MCF 10A (cell line): ENCODE results near the gene PLA2G4B. TPM values are rescaled to one million over a fixed set of nuclear protein-coding genes. Genes with fewer than 3 reads are reported as not detected.

Experiments used
- BruUV-seq: library from RNA; stranded (reverse); fragments of 400-500 nt; replicated peaks from 2 replicates; lab custom pipeline; 2021; lab: Mats Ljungman, UMichigan
- CTCF ChIA-PET: fragments of 300-600 bp; sonication (Branson Sonifier 250); formaldehyde crosslinking; extraction: SDS; loops from one replicate; lab custom pipeline; 2021; ENCODE audit warnings: antibody characterized with exemption, inconsistent platforms; lab: Yijun Ruan, JAX
- POLR2A ChIA-PET: fragments of 300-600, 350-650 bp; sonication (Branson Sonifier 250); formaldehyde crosslinking; extraction: SDS; loops from one replicate; lab custom pipeline; 2020; ENCODE audit warnings: antibody characterized with exemption, inconsistent platforms; lab: Yijun Ruan, JAX
- DNase-seq: peaks from one replicate; pipeline ENCODE4 v3.0.0-alpha.2; 2018; ENCODE audit not compliant: unreplicated experiment
- H3K27ac Mint-ChIP-seq: one replicate; pipeline ENCODE4 v1.8.0; 2022; ENCODE audit warnings: mild to moderate bottlenecking, low read depth, mixed read lengths; ENCODE audit not compliant: unreplicated experiment
- H3K27me3 Mint-ChIP-seq: one replicate; pipeline ENCODE4 v1.8.0; 2022; ENCODE audit warnings: mixed read lengths; ENCODE audit not compliant: insufficient read depth, unreplicated experiment
- H3K36me3 Mint-ChIP-seq: one replicate; pipeline ENCODE4 v1.8.0; 2022; ENCODE audit warnings: mild to moderate bottlenecking, moderate library complexity, mixed read lengths; ENCODE audit not compliant: insufficient read depth, unreplicated experiment
- H3K4me1 Mint-ChIP-seq: one replicate; pipeline ENCODE4 v1.8.0; 2022; ENCODE audit warnings: mixed read lengths; ENCODE audit not compliant: insufficient read depth, unreplicated experiment
- H3K4me3 Mint-ChIP-seq: one replicate; pipeline ENCODE4 v1.8.0; 2022; ENCODE audit warnings: mild to moderate bottlenecking, moderate library complexity, mixed read lengths; ENCODE audit not compliant: unreplicated experiment
- H3K9me3 Mint-ChIP-seq: one replicate; pipeline ENCODE4 v1.8.0; 2022; ENCODE audit warnings: mixed read lengths; ENCODE audit not compliant: unreplicated experiment
- intact Hi-C: fragments of 100-400 bp; cut with micrococcal nuclease; formaldehyde crosslinking; loops from 2 replicates; pipeline ENCODE4 v1.14.1; 2022
- total RNA-seq: library from RNA; stranded (reverse); gene quantifications from 2 replicates; pipeline ENCODE4 v1.2.3, GENCODE V29; 2022
- TF ChIP-seq, protein P1 (sequence below): fragments of 200-600 bp; IDR thresholded peaks from one replicate; pipeline ENCODE4 v1.8.0; 2022; ENCODE audit warnings: antibody characterized with exemption, mild to moderate bottlenecking; ENCODE audit not compliant: unreplicated experiment

Gene PLA2G4B
- total RNA-seq, 1 experiment from 2014 or later, result 3.8 TPM

DNA sequence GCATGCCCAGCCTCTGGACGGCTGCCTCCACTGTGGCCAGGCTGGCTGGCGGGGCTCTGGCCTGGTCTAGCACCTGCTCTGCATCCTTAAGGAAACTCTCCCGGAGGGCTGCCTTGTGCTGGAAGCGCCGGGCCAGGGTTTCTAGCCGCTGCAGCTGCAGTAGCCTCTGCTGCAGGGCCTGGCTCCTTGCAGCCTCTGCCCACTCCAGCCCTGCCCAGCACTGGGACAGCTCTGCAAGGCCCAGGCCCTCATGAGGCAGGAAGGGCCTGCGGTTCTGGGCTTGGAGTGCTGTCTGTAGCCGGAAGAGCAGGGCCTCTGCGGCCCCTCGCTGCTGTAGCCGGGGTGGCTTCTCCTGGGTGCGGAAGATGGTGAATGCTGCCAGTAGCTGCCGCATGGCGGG is 47.2 kb downstream of the PLA2G4B start:
- no TSS peak for BruUV-seq
- Mint-ChIP-seq H3K4me3 (no peak overlapping the region), H3K27ac (no peak overlapping the region), H3K4me1 (no peaks in the 10 kb centered on the region), H3K9me3 (no peaks in the 10 kb centered on the region), H3K27me3 (no peaks in the 10 kb centered on the region), H3K36me3 (no peaks in the 10 kb centered on the region)
- ChIA-PET CTCF (interaction anchor here (0.6 kb wide), 1 partner anchor 413 kb away, joined by 3 read pairs; no protein-coding TSS in a partner anchor), POLR2A (no interaction called here)
- TF ChIP-seq, protein P1, sequence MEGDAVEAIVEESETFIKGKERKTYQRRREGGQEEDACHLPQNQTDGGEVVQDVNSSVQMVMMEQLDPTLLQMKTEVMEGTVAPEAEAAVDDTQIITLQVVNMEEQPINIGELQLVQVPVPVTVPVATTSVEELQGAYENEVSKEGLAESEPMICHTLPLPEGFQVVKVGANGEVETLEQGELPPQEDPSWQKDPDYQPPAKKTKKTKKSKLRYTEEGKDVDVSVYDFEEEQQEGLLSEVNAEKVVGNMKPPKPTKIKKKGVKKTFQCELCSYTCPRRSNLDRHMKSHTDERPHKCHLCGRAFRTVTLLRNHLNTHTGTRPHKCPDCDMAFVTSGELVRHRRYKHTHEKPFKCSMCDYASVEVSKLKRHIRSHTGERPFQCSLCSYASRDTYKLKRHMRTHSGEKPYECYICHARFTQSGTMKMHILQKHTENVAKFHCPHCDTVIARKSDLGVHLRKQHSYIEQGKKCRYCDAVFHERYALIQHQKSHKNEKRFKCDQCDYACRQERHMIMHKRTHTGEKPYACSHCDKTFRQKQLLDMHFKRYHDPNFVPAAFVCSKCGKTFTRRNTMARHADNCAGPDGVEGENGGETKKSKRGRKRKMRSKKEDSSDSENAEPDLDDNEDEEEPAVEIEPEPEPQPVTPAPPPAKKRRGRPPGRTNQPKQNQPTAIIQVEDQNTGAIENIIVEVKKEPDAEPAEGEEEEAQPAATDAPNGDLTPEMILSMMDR, result no peak
- intact Hi-C loops, result no loop called here
- DNase-seq, result no peak

DNA sequence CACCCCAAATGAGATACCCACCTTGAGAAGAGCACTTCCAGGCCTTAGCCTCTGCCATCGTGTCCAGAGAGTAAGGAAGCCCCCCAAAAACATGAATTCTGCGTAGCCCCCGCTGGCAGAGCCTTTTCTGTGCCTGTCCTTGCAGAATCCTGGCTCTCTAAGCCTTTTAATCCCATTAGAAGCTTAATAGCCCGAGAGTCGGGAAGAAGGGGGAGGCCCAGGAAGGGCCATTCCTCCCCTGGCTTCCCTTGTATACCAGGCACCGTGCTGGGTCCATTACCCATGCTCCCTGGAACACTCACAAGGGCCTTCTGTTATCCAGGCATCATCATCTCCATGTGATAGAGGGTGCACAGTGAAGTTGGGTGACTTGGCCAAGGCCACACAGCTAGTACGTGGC is 48.1 kb downstream of the PLA2G4B start:
- CTCF ChIA-PET, result no interaction called here
- Mint-ChIP-seq H3K4me1 (no peaks in the 10 kb centered on the region), H3K27me3 (no peaks in the 10 kb centered on the region), H3K4me3 (no peak overlapping the region), H3K27ac (no peak overlapping the region), H3K9me3 (no peaks in the 10 kb centered on the region), H3K36me3 (no peaks in the 10 kb centered on the region)
- TF ChIP-seq, protein P1, result no peak
- intact Hi-C loops, result no loop called here
- no peak for DNase-seq
- no TSS peak for BruUV-seq
- POLR2A ChIA-PET, result no interaction called here

DNA sequence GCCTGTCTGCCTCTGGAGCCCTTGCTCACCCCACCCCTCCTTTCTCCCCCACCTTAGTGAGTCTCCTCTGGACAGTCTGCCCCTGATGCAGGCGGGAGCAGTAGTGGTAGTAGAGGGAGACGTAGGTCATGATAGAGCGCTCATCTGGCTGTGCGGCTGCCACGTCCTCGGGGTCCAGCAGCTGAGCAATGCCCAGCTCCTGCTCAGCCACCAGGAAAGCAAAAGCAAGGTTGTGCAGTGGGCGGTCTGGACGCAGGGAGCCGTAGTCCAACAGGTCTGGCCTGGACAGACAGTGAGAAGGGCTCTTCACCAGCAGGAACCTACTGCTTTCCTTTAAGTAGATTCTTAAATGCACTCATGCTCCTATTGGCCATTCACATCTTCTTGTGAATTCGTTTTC is 48.5 kb downstream of the PLA2G4B start:
- CTCF ChIA-PET, result no interaction called here
- no peak for DNase-seq
- H3K27me3 Mint-ChIP-seq, result no peaks in the 10 kb centered on the region
- H3K36me3 Mint-ChIP-seq, result no peaks in the 10 kb centered on the region
- intact Hi-C loops, result no loop called here
- no TSS peak for BruUV-seq
- no peaks in the 10 kb centered on the region for H3K4me1 Mint-ChIP-seq
- no peak overlapping the region for H3K4me3 Mint-ChIP-seq
- TF ChIP-seq, protein P1, result no peak
- no peaks in the 10 kb centered on the region for H3K9me3 Mint-ChIP-seq
- POLR2A ChIA-PET, result no interaction called here
- H3K27ac Mint-ChIP-seq, result no peak overlapping the region

DNA sequence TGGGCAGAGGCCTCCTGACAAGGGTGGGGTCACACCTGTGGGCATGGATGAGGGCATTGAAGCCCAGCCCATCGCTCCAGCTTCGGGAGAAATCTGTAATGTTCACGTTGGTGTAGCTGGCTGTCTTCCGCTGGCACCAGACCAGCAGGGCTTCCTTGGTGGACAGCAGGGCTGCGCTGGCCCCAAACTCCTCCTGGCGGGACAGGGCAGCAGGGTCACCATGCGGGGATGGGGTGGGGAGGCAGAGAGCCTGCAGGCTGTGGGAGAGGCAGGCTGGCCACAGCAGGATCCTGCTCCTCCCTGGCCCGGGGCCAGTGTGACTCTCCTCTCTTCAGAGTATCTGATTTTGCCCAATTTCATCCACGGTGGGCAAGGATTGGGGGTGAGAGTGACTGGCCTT is 49.2 kb downstream of the PLA2G4B start:
- H3K27me3 Mint-ChIP-seq, result no peaks in the 10 kb centered on the region
- no peak overlapping the region for H3K27ac Mint-ChIP-seq
- CTCF ChIA-PET, result no interaction called here
- H3K36me3 Mint-ChIP-seq, result no peaks in the 10 kb centered on the region
- H3K4me3 Mint-ChIP-seq, result no peak overlapping the region
- TF ChIP-seq, protein P1, result no peak
- H3K9me3 Mint-ChIP-seq, result no peaks in the 10 kb centered on the region
- no TSS peak for BruUV-seq
- no peak for DNase-seq
- intact Hi-C loops, result no loop called here
- POLR2A ChIA-PET, result no interaction called here
- H3K4me1 Mint-ChIP-seq, result no peaks in the 10 kb centered on the region
